GM12801 (cell line): Measurements from ENCODE around the gene RFX4.

Experiments
- CTCF ChIP-seq: IDR thresholded peaks from one replicate; pipeline ENCODE4 v1.5.1; 2011; ENCODE audit warnings: control low read depth; ENCODE audit not compliant: insufficient read length; ENCODE audit errors: extremely low read depth

Gene RFX4

DNA sequence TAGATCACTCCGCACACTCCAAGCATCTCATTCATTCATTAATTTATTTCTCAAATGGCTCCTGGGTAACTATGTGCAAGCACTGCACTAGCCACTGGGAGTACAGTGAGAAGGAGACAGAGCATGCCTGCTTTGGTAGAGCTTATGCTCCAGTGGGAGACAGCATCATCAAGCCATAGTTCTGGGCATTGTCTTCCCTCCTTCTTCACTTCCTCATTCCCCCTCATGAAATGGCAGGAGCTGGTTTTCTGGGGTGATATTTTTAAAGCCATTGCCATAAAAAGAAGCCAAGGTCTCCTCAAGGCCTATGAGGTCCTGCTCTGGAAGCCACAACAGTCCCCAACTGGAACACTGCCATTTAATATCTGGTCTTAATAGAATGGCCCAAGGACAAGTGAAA, 171.5 kb downstream of the RFX4 start:
- no peak for TF ChIP-seq CTCF

DNA sequence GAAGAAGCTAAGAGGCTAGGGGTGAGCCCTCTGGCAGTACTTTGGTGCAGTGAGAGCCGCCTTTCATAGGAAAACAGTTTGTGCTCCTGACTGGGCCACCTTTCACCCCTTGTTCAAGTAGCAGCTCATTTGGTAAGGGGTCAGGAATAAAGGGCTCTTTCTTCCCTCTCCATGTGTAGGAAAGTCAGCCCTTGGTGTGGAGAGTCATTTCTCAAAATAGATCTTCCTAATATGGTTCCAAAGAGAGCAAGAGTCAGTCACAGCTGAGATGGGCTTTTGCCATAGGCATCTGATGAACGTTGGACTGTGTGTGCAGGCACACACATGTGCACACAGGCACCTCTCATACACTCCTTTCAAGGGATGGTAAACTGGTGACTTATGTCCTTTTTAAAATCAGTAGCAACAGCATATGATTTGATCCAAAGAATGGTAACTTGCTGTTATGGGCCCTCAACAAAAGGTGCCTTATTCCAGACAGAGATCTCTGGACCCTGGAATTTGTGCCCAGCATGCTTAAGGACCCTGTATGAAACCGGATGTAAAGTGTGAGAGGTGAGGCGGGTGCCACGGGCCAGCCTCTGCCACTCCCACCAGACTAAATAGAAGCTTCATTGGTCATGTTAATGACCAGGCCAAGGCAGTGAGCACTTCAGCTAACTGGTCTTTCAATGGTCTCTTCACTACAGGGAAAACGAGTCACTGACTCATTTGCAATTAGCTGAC, 175.0 kb downstream of the RFX4 start:
- TF ChIP-seq CTCF = no peak

GRCh38 chr12:106758349-106759110, 175.7 kb downstream of the RFX4 start:
- no peak for TF ChIP-seq CTCF

DNA sequence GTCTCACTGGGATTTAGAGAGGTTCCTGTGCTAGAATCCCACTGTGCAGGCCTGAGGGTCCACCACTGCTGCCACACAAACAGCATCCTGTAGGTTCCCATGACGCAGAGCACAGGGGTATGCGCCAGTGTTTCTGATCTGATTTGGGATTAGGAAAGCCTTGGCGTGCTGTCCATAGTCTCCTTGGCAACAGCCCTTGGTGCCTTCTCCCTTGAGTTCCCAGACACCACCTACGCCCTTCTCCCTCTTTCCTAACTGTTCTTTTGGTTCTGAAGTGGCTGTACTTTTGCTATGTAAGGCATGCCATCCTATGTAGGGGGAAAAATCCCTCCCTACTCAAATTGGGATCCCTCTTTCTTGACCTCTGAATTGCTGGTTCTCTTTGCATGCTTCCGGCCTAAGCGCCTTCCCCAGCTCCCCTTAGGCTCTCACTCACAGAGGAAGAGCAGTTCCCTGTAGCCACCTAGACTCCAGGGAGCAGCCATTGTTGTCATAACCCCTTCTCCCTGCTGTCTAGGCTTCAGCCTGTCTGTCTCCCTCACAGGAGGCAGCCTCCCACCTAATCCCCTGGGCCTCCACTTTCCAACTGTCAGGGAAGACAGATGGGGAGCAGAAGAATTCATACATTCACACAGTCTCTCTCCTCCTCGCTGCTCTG, 176.9 kb downstream of the RFX4 start:
- TF ChIP-seq CTCF = no peak

GRCh38 chr12:106760184-106760531, 177.4 kb downstream of the RFX4 start:
- TF ChIP-seq CTCF = no peak

- TF ChIP-seq CTCF = no peak
Measured at GRCh38 chr12:106764220-106764619, 181.4 kb downstream of the RFX4 start.

DNA sequence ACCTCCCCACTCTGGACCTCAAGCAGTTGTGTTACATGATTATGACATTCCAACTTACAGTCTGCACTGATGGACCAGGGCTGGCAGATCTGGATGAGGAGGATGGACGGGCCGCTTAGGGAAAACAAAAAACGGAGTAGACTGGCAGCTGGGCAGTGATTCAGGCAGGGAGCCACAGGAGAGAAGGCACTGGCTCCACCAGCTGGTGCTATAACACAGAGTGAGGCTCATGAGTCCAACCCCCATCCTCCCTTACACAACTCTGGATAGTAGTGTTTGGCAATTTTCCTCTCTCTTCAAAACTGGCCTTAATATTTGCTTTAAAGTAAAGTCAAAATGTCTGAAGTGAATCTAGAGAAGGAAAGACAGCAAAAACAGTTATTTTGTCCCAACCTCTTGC, 181.9 kb downstream of the RFX4 start:
- no peak for TF ChIP-seq CTCF
